MM.1S (cell line): ENCODE data around the gene CUL2.

ENCODE experiments used
- DNase-seq: peaks from one replicate; pipeline ENCODE4 v3.0.0-alpha.2; 2015
- H2AFZ ChIP-seq: fragments of 300-600 bp; sonication (generic); 2 replicates; pipeline ENCODE4 v1.6.0; 2016; ENCODE audit warnings: antibody characterized with exemption, low read length
- H3F3A ChIP-seq: fragments of 300-600 bp; sonication (generic); 2 replicates; pipeline ENCODE4 v1.6.1; 2016; ENCODE audit warnings: mild to moderate bottlenecking, antibody characterized with exemption, low read length, moderate library complexity, mixed read lengths; ENCODE audit not compliant: insufficient read depth
- H3K27ac ChIP-seq: fragments of 300-600 bp; sonication (generic); 2 replicates; pipeline ENCODE4 v1.5.1; 2016; ENCODE audit warnings: mild to moderate bottlenecking, low read length
- H3K27me3 ChIP-seq: fragments of 300-600 bp; sonication (generic); replicated peaks from 2 replicates; pipeline ENCODE4 v1.6.0; 2016; ENCODE audit warnings: low read length; ENCODE audit not compliant: insufficient read depth
- H3K36me3 ChIP-seq: fragments of 300-600 bp; sonication (generic); replicated peaks from 2 replicates; pipeline ENCODE4 v1.6.1; 2016; ENCODE audit warnings: mild to moderate bottlenecking, low read length, mixed read lengths; ENCODE audit not compliant: insufficient read depth
- H3K4me1 ChIP-seq: fragments of 300-600 bp; sonication (generic); 2 replicates; pipeline ENCODE4 v1.6.1; 2016; ENCODE audit warnings: low read length, mixed read lengths
- H3K4me2 ChIP-seq: fragments of 300-600 bp; sonication (generic); 2 replicates; pipeline ENCODE4 v1.6.0; 2016; ENCODE audit warnings: low read depth, low read length
- H3K4me3 ChIP-seq: fragments of 300-600 bp; sonication (generic); 2 replicates; pipeline ENCODE4 v1.5.1; 2016; ENCODE audit warnings: low read length, mixed read lengths
- H3K79me2 ChIP-seq: fragments of 300-600 bp; sonication (generic); 2 replicates; pipeline ENCODE4 v1.6.1; 2016; ENCODE audit warnings: mixed run types, low read length, mixed read lengths
- H3K9ac ChIP-seq: fragments of 300-600 bp; sonication (generic); 2 replicates; pipeline ENCODE4 v1.6.1; 2016; ENCODE audit warnings: low read length, mixed read lengths
- H3K9me2 ChIP-seq: fragments of 300-600 bp; sonication (generic); replicated peaks from 2 replicates; pipeline ENCODE4 v1.6.1; 2016; ENCODE audit warnings: mild to moderate bottlenecking, low read length, mixed read lengths; ENCODE audit not compliant: insufficient read depth
- H3K9me3 ChIP-seq: fragments of 300-600 bp; sonication (generic); replicated peaks from 2 replicates; pipeline ENCODE4 v1.6.1; 2016; ENCODE audit warnings: mild to moderate bottlenecking, low read length, mixed read lengths; ENCODE audit not compliant: insufficient read depth
- H4K20me1 ChIP-seq: fragments of 300-600 bp; sonication (generic); 2 replicates; pipeline ENCODE4 v1.6.1; 2016; ENCODE audit warnings: mild to moderate bottlenecking, low read length, moderate library complexity, mixed read lengths; ENCODE audit not compliant: insufficient read depth
- EZH2 ChIP-seq: fragments of 300-600 bp; sonication (generic); optimal IDR thresholded peaks from 2 replicates; pipeline ENCODE3; 2017; ENCODE audit warnings: low read depth, mild to moderate bottlenecking, antibody characterized with exemption, low read length, mixed read lengths
- EZH2phosphoT487 ChIP-seq: fragments of 300-600 bp; sonication (generic); IDR thresholded peaks from 2 replicates; pipeline ENCODE4 v1.6.1; 2018; ENCODE audit warnings: antibody characterized with exemption, low read length
- TF ChIP-seq, protein P1 (sequence below): fragments of 300-600 bp; sonication (generic); IDR thresholded peaks from 2 replicates; pipeline ENCODE4 v1.5.1; 2016; ENCODE audit warnings: antibody characterized with exemption, low read length, mixed read lengths

CUL2 gene

GRCh38 chr10:35015843-35016408 is 74.2 kb downstream of the CUL2 start:
- Histone ChIP-seq H3F3A (no peaks in the 10 kb centered on the region), H3K4me1 (no peaks in the 10 kb centered on the region), H3K9me2 (no peaks in the 10 kb centered on the region), H3K36me3 (peaks cover 2% of the 10 kb centered on the region; the same call in 1 of the 2 replicates), H2AFZ (no peak overlapping the region), H4K20me1 (no peaks in the 10 kb centered on the region), H3K4me3 (no peak overlapping the region), H3K4me2 (no peak overlapping the region), H3K79me2 (no peaks in the 10 kb centered on the region), H3K9ac (no peak overlapping the region), H3K27ac (no peak overlapping the region), H3K9me3 (no peaks in the 10 kb centered on the region), H3K27me3 (no peaks in the 10 kb centered on the region)
- no peak for DNase-seq
- no peak for TF ChIP-seq EZH2
- TF ChIP-seq, protein P1, sequence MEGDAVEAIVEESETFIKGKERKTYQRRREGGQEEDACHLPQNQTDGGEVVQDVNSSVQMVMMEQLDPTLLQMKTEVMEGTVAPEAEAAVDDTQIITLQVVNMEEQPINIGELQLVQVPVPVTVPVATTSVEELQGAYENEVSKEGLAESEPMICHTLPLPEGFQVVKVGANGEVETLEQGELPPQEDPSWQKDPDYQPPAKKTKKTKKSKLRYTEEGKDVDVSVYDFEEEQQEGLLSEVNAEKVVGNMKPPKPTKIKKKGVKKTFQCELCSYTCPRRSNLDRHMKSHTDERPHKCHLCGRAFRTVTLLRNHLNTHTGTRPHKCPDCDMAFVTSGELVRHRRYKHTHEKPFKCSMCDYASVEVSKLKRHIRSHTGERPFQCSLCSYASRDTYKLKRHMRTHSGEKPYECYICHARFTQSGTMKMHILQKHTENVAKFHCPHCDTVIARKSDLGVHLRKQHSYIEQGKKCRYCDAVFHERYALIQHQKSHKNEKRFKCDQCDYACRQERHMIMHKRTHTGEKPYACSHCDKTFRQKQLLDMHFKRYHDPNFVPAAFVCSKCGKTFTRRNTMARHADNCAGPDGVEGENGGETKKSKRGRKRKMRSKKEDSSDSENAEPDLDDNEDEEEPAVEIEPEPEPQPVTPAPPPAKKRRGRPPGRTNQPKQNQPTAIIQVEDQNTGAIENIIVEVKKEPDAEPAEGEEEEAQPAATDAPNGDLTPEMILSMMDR = no peak
- no peak for TF ChIP-seq EZH2phosphoT487

DNA sequence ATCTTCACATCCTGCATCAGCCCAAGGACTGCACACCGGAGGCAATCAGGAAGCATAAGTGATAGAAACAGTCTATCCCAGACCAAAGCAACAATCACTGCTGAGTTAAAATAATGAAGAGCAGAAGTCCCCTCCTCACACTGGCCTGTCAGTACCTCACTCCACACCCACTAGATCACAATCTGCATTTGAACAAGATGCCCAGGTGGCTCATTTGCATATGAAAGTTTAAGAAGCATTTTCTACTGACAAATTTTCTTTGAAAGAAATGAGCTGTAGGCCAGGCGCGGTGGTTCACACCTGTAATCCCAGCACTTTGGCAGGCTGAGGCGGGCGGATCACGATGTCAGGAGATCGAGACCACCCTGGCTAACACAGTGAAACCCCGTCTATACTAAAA is 77.4 kb downstream of the CUL2 start:
- Histone ChIP-seq H3K36me3 (peaks cover 2% of the 10 kb centered on the region; the same call in 1 of the 2 replicates), H3K9me3 (no peaks in the 10 kb centered on the region), H3F3A (no peaks in the 10 kb centered on the region), H3K27me3 (no peaks in the 10 kb centered on the region), H3K27ac (no peak overlapping the region), H4K20me1 (no peaks in the 10 kb centered on the region), H3K9ac (no peak overlapping the region), H2AFZ (no peak overlapping the region), H3K4me1 (no peaks in the 10 kb centered on the region), H3K79me2 (no peaks in the 10 kb centered on the region), H3K9me2 (no peaks in the 10 kb centered on the region), H3K4me3 (no peak overlapping the region), H3K4me2 (no peak overlapping the region)
- DNase-seq = no peak
- TF ChIP-seq, protein P1 = no peak
- TF ChIP-seq EZH2phosphoT487 (no peak), EZH2 (no peak)

GRCh38 chr10:35011771-35012191 is 78.4 kb downstream of the CUL2 start:
- Histone ChIP-seq H3K36me3 (peaks cover 2% of the 10 kb centered on the region; the same call in 1 of the 2 replicates), H3K27ac (no peak overlapping the region), H3K4me2 (no peak overlapping the region), H3K9me2 (no peaks in the 10 kb centered on the region), H3K9ac (no peak overlapping the region), H3K4me3 (no peak overlapping the region), H2AFZ (no peak overlapping the region), H3K27me3 (no peaks in the 10 kb centered on the region), H3K4me1 (no peaks in the 10 kb centered on the region), H3K79me2 (no peaks in the 10 kb centered on the region), H3K9me3 (no peaks in the 10 kb centered on the region), H3F3A (no peaks in the 10 kb centered on the region), H4K20me1 (no peaks in the 10 kb centered on the region)
- TF ChIP-seq EZH2 = no peak
- TF ChIP-seq, protein P1 = no peak
- no peak for TF ChIP-seq EZH2phosphoT487
- no peak for DNase-seq
